Measurements from ENCODE around the gene IPO13. TPM values are rescaled to one million over a fixed set of nuclear protein-coding genes. Genes with fewer than 3 reads are reported as not detected.

IPO13 gene
- total RNA-seq, 1 donor, result 20.8 TPM

DNA sequence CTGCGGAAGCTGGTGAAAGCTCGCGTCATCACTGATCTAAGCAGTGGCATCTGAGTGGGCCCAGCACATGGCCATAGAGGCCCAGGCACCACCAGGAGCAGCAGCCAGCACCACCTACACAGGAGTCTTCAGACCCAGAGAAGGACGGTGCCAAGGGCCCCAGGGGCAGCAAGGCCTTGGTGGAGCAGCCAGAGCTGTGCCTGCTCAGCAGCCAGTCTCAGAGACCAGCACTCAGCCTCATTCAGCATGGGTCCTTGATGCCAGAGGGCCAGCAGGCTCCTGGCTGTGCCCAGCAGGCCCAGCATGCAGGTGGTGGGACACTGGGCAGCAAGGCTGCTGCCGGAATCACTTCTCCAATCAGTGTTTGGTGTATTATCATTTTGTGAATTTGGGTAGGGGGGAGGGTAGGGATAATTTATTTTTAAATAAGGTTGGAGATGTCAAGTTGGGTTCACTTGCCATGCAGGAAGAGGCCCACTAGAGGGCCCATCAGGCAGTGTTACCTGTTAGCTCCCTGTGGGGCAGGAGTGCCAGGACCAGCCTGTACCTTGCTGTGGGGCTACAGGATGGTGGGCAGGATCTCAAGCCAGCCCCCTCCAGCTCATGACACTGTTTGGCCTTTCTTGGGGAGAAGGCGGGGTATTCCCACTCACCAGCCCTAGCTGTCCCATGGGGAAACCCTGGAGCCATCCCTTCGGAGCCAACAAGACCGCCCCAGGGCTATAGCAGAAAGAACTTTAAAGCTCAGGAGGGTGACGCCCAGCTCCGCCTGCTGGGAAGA lies 16.4 kb upstream of the IPO13 start:
- TF ChIP-seq, protein P1, sequence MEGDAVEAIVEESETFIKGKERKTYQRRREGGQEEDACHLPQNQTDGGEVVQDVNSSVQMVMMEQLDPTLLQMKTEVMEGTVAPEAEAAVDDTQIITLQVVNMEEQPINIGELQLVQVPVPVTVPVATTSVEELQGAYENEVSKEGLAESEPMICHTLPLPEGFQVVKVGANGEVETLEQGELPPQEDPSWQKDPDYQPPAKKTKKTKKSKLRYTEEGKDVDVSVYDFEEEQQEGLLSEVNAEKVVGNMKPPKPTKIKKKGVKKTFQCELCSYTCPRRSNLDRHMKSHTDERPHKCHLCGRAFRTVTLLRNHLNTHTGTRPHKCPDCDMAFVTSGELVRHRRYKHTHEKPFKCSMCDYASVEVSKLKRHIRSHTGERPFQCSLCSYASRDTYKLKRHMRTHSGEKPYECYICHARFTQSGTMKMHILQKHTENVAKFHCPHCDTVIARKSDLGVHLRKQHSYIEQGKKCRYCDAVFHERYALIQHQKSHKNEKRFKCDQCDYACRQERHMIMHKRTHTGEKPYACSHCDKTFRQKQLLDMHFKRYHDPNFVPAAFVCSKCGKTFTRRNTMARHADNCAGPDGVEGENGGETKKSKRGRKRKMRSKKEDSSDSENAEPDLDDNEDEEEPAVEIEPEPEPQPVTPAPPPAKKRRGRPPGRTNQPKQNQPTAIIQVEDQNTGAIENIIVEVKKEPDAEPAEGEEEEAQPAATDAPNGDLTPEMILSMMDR (IDR thresholded peaks at IDR 0.05; ENCODE audit: insufficient read depth, low read length), result peak; percentile 25
- H3K4me3 ChIP-seq (ENCODE audit: low read depth, low read length), result no peak overlapping the region
- DNase-seq (ENCODE audit: low read depth), result no peak

DNA sequence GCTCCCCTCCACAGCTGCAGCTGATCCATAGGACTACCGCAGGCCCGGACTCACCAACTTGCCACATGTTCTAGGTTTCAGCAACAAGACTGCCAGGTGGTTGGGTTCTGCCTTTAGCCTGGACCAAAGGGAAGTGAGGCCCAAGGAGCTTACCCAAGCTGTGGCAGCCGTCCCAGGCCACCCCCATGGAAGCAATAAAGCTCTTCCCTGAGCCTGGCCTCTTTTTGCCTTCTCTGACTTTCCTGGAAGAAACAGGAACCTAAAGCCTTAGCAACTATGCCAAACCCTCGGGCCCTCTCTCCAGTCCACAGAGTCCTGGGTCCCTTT lies 15.8 kb upstream of the IPO13 start:
- no peak overlapping the region for H3K4me3 ChIP-seq (ENCODE audit: low read depth, low read length)
- DNase-seq (ENCODE audit: low read depth), result no peak
- TF ChIP-seq, protein P1 (IDR thresholded peaks at IDR 0.05; ENCODE audit: insufficient read depth, low read length), result no peak

DNA sequence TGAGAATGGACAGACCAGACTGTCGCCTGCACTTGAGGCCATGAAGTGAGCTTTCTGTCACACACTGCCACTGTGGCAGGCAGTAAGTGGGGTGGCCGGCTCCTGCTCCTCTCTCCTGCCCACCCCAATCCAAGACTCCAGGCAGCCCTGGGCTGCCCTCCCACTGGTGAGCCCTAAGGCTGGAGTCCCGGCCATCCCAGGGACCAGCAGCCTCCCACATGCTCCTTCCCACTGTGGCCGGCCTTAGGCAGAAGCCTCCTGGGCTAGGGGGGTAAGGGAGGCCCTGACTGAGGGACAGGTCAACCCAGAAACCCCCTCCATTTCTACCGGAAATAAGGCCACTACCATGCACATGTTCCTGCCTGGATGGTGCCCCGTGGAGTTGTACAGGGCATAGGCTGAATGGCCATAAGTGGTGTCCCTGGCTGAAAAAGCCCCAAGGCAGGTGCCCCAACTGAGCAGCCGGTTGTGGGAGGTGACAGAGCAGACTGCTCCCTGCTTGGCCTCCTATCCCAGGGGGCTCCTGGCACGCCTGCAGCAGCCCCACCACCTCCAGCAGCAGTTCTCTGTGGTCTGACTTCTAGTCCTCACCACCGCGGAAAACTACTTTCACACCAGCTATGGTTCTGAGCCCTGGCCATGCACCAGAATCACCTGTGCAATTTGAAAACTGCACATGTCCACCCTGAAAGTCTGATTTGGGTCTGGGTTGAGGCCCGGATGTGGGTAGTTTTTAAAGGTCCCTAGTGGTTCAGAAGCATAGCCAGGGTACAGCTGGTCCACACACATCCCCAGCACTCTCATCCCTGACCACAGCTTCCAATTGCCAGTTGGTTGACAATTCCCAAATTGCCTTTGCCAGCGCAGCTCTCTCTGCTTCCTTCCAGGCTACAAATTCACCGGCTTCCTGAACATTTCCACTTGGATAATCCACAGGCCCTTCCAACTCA lies 14.8 kb upstream of the IPO13 start:
- no peak overlapping the region for H3K4me3 ChIP-seq (ENCODE audit: low read depth, low read length)
- TF ChIP-seq, protein P1 (IDR thresholded peaks at IDR 0.05; ENCODE audit: insufficient read depth, low read length), result no peak
- DNase-seq (ENCODE audit: low read depth), result no peak

DNA sequence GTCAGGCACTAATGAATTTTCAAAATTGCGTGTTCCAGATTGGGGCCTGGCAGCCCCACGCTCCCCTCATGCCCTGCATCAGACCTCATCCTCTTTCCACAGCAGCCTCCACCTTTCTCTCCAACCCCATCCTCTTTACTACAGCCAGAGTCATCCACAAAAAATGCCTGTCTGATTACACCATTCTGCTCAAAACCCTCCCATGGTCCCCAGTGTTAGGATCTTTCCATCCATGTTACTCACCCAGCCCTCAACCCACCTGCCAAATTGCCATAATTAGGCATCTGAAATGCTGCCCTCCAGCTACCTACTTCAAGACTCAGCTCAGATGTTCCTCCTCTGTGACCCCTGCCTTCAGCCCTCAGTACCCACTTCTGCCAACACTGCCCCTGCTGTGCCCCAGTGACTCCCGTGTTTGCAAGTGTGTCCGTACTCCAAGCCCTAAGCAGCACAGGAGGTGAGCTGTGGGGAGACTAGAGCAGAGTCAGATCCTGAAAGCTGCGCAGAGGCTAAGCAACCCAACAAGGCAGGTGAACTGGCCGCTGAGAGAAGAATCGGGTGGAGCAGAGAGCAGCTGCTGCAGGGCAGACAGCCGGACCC lies 13.9 kb upstream of the IPO13 start:
- TF ChIP-seq, protein P1 (IDR thresholded peaks at IDR 0.05; ENCODE audit: insufficient read depth, low read length), result no peak
- DNase-seq (ENCODE audit: low read depth), result peak; percentile 49

DNA sequence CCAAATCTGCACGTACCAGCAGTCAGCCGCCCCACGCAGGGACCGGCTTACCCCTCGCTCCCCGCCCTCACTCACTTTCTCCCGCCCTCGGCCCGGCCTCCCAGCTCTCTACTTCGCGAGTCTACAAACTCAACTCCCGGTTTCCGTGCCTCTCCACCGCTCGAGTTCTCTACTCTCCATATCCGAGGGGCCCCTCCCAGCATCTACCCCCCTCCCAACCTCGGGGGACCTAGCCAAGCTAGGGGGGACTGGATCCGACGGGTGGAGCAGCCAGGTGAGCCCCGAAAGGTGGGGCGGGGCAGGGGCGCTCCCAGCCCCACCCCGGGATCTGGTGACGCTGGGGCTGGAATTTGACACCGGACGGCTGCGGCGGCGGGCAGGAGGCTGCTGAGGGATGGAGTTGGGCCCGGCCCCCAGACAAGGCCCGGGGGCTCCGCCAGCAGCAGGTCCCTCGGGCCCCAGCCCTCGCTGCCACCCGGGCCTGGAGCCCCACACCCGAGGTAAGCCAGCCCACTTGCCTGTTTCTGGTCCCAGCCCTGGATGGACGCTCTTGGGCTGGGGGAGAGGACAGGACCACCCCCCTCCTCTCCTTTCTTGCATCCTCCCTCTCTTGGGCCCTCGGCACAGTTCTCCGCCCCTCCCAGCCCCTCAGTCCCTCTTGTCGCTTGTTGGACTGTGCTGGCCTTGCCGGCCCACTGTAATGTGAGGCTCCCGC lies 13.2 kb upstream of the IPO13 start, which contains the start of gene ARTN:
Gene ARTN (plus strand): TSS at position 416 of the 715 bp plus-strand sequence. CDS start 1,856 bp downstream, outside the sequence.
- peak within 1 kb of the TSS; percentile 37 for H3K4me3 ChIP-seq (ENCODE audit: low read depth, low read length)
- TF ChIP-seq, protein P1 (IDR thresholded peaks at IDR 0.05; ENCODE audit: insufficient read depth, low read length), result no peak
- DNase-seq (ENCODE audit: low read depth), result no peak

More for the DNA sequence above, 13.9 kb upstream of the IPO13 start:
- H3K4me3 ChIP-seq (ENCODE audit: low read depth, low read length), result peak overlapping the region; percentile 37
